ENCODE data around the gene CDK5. TPM values are rescaled to one million over a fixed set of nuclear protein-coding genes. Genes with fewer than 3 reads are reported as not detected.
"Not testable (repeated sequence)": the region's sequence is repeated elsewhere in the genome, so short reads cannot be mapped to it uniquely, and the experiment has no call there.

Gene CDK5
- polyA plus RNA-seq, 1 donor: 17.8 TPM

DNA sequence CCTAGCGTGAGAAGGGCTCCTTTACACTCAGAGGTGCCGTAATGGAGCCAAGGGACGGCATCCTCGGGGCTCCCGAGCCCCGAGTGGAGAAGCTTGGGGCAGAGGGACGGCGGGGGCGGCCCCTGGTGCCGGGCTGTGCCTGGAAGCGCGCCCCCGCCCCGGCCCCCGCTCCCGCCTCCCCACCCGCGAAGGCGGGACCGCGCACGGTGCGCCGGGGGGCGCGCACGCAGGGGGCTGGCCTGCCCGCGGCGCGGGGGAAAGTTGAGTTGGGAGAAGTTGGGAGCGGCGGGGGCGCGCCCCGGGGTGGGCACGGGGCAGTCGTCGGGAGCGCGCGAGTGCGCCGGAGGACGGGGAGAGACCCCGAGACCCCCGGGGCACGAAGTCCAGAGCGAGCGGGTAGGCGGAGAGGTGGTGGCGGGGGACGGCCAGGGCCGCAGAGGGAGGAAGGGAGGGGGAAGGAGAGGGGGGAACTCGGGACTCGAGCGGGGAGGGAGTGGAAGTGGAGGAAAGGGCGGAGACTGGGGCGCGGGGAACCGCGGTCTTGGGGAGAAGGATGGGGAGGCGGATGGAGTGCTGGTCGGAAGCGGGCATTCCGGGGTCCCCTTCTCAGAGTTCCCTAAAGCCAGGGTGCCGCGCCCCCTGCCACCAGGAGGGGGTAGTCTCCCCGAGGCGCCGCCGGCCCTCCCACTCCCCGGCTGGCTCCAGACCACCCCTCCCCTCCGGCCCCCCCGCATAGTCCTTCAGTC lies 1.8 kb upstream of the CDK5 start, which contains the start of gene SLC4A2:
Gene SLC4A2 (plus strand): TSS at position 223 of the 746 bp plus-strand sequence. CDS start 2,399 bp downstream, outside the sequence.
- DNase-seq: peak; percentile 87

DNA sequence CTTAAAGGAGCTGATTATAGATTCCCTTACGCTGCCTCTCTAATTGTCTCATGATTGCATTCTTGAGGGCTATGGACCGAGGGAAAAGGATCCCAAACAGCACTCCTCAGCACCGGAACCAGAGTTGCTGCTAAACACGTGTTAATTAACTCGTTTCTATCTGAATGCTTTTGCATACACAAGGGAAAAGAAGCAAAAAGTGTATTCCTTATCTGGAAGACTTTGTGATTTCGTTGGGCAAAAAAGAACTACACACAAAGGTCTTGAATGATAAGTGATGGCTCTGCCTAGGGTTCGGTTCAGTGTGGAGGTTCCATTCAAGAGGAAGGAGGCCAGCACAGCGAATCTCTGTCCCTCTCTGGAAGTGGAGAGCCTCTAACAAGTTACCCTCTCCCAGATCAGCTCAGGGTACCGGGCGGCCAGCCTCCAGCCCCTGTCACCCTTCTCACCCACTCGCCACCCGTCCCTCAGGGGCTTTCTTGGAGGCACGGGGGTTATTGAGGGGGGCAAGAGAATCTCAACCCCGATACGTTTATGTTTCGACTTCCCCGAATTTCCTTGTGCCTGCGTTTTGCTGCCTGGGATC lies 1.2 kb upstream of the CDK5 start:
- no peak for DNase-seq

DNA sequence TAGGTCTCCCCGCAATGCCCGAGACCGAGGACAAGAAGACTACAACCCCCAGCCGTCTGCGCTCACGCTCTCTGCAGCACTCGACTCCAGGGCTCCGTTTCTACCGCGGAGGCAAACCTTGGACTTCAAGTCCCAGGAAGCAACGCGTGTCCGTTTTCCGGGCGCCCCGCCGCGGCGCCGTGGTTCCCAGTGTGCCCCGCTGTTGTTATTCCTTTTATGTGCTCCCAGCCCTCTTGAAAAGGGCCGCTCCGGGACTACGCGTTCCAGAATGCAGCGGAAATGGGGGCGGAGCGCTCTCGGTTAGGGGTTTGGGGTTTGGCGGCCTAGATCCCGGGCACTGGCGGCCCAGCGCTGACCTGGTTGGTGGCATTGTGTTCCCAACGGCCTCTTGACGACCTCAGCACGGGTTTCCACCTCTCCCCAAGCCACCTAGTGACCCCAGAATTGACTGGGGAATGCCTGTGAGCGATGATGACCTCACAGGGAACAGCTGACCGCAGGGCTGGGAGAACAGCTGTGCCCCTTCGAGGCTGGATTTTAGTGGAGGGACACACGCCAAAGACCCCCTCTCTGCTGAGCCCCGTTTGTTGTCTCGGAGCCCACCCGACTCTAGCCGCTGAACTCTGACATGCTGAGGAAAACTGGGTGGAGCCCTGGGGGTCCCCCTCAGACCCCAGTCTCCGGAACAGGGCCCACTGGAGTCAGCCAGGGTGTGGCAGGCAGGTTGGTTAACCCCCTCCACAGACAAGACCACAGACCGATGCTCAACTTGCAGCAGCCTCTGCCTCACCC lies 488 bp upstream of the CDK5 start:
- DNase-seq: peak; percentile 98

DNA sequence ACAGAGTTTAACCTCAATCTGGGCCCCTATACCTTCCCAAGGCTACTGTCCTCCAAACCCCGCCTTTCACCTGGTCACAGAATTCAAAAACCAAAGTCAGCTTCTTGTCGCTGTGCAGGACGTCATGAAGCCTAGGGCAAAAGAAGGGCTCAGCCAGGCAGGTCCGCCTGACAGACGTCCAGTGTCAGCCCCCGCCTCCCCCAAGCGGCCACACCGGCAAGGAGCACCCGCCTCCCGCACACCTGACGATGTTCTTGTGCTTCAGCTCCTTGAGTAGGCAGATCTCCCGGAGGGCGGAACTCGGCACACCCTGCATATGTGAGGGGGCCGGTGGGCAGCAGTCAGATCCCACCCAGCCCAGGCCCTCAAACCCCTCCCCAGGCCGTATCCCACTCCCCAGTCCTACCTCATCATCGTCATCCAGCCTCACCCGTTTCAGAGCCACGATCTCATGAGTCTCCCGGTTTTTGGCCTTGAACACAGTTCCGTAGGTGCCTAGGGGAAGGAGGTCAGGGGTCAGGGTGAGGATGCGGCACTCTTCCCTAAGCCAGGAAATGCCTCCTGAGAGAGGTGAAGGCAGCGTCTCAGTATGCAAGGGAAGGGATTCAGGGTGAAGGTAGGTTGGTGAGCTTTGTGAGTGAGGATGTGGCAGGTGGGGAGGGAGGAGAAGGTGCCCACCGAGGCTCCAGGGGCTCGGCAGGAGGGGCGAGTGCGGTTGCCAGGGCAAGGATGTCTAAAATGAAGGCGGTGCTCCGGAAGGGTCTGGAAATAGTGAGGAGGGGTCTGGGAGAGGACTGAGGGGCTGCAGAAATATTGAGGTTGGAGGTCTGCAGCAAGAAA lies 811 bp downstream of the CDK5 start:
- DNase-seq: no peak

DNA sequence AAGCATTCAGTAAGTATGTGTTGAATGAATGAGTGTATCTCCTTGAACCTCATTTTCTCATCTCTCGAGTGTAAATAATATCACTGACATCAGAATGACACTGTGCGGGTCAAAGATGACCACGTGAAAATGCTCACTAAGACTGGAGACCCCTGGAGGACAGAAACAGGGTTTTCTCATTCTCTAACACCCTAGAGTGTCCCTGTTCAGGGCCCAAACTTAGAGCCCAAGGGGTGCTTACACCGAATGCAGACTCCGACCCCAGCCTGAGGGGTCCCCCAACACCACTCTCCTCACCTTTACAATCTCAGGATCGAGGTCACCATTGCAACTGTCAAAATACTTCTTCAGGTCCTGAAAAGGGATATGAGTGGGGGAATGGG lies 1.4 kb downstream of the CDK5 start:
- DNase-seq: no peak

DNA sequence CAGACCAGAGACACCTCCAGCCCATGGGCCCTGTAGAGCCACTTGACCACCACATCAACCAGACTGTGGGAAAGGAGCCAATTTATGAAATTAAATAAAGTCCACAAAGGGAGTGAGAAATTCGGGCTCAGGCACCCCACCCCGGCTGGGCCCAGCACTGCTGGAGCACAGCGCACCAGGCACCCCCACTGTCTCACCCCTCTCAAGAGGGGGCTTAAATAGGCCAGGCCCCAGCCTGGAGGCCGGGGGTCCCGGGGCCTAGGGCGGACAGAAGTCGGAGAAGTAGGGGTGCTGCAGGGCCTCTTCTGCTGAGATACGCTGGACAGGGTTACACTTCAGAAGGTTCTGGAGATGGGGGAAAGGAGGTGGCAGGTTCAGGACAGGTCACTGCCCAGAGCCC lies 3.9 kb downstream of the CDK5 start:
- no peak for DNase-seq

DNA sequence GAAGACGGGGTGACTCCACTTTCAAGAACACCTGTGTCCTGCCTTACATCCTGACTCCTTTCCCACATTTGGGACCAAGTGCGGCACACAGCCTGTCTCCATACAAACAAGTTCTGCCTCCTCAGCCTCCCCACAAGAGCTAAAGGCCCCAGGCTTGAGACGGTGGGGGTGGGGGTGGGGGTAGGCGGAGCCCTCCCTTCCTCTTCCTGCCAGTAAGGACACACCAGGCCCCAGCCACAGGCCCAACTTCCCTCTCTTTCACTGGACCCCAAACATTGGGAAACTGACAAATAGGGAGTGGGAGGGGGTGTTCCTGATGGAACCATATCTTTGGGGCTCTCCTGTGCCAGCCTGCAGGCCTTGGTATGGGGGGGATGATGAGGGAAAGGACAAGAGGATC lies 4.6 kb downstream of the CDK5 start:
- no peak for DNase-seq

DNA sequence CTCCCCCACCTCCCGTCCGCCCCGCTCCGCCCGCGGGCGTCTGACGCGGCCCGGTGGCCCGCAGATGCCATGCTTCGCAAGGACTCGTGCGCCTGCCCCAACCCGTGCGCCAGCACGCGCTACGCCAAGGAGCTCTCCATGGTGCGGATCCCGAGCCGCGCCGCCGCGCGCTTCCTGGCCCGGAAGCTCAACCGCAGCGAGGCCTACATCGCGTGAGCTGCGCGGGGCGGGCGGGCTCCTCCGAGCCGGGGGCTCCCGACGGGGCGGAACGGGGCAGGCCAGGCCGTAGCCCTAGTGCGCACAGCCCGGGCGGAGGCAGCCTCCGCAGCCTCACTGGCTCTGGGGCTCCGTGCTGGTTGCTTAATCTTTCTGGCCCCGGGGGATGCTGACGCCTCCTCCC lies 6.6 kb downstream of the CDK5 start:
- DNase-seq: no peak

DNA sequence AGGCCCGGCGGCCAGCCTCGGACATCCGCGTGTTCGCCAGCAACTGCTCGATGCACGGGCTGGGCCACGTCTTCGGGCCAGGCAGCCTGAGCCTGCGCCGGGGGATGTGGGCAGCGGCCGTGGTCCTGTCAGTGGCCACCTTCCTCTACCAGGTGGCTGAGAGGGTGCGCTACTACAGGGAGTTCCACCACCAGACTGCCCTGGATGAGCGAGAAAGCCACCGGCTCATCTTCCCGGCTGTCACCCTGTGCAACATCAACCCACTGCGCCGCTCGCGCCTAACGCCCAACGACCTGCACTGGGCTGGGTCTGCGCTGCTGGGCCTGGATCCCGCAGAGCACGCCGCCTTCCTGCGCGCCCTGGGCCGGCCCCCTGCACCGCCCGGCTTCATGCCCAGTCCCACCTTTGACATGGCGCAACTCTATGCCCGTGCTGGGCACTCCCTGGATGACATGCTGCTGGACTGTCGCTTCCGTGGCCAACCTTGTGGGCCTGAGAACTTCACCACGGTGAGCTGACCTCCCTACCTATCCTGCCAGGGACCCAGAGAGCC lies 8.7 kb downstream of the CDK5 start:
- no peak for DNase-seq

DNA sequence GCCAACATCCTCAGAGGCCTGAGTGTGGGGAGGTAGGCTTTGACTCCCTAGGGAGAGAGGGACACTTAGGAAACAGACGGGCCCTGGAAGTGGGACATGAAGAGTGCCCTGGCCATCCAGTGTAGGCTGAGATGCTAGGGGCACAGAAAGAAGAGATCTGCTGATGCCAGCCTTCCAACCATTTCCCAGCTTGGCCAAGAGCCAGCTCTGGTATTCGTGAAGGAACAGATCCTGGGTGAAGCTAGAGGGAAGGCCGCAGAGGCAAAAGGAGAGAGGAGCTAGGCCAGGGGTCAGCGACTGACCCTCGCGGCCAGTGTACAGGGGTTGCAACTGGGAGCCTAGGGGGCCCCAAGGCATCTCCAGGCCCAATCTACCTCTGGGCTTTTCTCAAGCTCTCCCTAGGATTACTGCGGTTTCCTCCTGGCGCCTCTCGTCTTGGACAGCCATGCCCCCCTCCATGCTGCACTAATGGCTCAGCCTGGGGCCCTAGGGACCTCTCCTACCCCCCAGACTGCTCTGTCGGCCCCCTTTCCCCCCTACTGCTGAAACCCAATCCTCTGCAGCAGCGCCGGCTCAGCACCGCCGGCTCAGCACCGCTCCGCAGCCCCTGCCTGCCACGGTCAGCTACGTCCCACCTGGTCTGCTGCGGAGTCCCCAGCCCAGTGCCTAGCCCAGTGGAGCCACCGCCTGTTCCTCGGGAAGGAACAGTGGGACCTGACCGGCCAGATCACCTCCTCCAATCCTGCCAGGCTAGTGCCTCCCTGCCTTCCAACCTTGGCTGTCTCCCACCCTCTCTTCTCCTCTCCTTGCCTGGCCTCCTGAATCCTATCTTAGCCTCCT lies 9.5 kb downstream of the CDK5 start, which contains the start of gene ASIC3:
Gene ASIC3 (plus strand): TSS at position 556 of the 840 bp plus-strand sequence. CDS start 355 bp downstream, outside the sequence.
- no peak for DNase-seq

DNA sequence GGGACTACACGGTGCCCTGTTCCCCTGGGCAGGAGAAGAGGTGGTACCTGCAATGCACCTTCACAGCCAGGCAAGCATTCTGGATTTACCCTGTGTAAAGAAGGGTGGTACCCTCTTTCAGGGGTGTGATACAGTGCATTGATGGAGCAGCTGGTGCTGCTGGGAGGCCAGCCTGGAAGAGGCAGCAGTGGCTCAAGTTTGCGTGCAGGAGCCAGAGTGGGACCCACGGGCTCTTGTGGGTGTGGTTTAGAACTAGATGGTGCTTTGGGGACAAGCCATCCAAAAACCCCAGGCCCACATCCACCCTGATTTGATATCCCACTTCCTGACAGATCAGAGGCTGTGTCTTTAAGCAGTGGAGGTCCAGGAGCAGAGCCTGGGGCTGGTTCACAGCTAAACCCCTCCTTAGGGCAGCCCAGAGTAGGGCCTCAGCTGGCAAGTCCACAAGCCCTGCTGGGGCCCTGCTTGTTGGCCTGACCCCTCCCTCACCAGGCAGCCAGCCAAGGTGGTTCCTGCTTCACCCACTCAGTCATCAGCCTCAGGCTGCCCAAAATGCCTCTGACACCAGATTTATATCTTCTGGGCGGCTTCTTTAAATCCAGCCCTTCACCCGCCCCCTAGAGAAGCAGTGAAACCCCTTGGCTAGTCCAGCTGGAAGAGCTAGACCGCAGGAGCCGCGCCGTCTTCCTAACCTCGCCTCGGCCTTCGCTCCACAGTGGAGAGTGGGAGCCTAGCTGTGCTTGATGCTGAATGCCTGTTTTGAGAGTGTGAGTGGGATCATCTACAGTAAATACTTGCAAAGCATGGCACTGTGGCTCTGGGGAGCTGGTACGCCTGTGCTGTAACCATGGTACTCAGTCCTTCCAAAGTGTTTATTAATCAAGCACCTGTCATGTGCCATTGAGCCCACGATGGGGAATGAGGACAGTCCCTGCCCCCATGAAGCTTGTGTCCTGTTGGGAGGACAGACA lies 10.8 kb downstream of the CDK5 start:
- DNase-seq: no peak

DNA sequence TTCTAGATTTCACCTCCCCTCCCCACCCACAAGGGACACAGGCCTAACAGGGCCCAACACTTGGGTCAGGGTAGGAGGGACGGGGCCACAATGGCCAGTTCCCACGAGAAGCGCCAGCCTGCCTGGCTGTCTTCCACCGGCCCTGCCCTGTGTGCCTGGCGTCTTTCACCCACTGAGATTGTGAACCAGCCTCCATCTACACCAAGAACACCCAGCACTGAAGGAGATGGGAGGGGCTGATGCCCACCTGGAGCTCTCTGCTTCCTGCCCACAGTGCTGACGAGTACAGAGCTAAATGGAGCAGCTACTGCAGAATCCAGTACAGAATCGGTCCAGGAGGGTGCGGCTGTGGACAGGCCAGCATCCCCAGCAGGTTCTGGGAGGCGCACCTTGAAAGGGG lies 11.7 kb downstream of the CDK5 start:
- no peak for DNase-seq

DNA sequence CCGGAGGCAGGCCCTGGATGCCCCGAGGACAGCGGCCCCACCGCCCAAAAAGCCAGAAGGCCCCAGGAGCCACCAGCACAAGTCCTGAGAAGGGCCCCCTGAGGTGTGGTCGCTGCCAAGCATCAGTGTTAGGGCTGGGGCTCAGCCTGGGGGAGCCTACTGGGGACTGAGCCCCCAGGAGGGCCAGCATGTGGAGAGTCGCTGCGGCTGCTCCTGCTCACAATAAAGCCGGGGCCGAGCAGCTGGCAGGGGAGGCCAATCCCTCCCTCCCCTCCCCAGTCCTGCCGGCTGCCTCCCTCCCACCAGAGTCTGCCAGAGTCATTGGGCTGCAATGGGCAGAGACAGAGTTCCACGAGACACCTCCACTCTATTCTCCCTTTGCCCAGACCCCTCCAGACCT lies 12.4 kb downstream of the CDK5 start:
- DNase-seq: no peak

DNA sequence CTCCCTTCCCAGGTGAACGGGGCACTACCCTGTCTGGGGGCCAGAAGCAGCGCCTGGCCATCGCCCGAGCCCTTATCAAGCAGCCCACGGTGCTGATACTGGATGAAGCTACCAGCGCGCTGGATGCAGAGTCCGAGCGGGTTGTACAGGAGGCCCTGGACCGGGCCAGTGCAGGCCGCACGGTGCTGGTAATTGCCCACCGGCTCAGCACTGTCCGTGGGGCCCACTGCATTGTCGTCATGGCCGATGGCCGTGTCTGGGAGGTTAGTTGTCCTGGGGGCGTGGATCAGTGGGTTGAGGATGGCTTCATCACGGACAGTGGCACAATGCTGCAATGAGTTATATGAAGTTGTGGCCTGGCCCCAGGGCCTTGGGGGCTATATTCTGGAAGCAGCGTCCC lies 13.7 kb downstream of the CDK5 start:
- no peak for DNase-seq

DNA sequence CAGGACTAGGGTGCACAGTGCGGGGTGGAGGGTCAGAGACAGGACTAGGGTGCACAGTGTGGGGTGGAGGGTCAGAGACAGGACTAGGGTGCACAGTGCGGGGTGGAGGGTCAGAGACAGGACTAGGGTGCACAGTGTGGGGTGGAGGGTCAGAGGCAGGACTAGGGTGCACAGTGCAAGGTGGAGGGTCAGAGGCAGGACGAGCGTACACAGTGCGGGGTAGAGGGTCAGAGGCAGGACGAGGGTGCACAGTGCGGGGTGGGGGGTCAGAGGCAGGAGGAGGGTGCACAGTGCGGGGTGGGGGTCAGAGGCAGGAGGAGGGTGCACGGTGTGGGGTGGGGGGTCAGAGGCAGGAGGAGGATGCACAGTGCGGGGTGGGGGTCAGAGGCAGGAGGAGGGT lies 14.2 kb downstream of the CDK5 start:
- DNase-seq: not testable (repeated sequence)

DNA sequence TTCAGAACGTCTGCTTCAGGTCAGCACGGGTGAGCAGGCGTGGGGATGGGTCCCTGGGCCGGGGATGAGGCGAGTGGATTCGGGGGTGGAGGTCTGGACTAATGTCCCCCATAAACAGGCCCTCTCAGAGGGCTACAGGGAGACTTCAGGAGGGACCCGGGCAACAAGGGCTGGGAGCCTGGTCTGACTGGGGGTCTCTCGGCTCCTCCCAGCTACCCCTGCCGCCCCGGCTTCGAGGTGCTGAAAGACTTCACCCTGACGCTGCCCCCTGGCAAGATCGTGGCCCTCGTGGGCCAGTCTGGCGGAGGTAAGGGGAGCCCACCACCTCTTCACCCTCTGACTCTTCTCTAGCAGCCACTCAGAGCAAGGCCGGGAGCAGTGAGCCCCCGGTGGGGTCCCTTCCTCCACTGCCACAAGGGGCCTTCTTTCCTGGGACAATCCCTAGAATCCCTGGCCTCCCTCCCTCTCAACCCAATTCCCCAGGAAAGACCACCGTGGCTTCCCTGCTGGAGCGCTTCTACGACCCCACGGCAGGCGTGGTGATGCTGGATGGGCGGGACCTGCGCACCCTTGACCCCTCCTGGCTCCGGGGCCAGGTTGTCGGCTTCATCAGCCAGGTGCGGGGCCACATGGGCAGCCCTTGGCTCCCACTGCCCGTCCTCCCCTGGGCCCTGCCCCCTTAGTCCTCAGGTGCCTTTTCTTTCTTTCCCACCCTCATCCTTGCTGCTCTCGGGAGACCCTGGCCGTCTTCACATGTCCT lies 16.9 kb downstream of the CDK5 start:
- no peak for DNase-seq

DNA sequence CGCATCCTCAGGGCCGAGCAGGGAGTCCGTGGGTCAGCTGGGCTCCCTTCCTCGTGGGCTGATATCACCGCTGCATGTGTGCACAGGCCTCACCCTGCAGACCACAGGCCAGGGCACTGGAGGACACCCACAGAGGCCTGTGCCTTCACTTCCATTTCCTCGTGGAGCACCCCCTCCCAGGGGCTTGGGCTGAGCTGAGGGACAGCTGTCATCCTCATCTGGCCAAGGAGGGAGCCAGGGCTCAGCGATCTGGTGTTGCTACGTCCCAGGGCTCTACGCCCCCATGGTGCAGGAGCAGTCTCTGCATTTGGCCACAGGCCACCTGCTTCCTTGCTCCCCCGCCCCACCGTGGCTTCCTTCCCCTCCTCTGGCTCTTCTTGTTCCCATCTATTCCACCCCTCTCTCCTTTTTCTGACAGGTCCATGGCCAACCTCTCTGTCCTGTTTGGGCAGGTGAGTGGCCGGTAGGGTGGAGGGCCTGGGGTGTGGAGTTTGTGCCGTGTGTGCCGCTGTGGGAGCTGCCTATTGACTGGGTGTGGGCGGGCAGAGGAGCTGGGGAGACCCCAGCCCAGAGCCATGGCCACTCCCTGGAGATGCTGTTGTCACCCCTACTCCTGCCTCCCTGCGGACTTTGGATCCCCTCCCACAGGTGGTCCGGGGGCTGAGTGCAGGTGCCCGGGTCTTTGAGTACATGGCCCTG lies 17.7 kb downstream of the CDK5 start:
- DNase-seq: no peak
